H9 (cell line): ENCODE results near the gene KAT7. TPM values are rescaled to one million over a fixed set of nuclear protein-coding genes. Genes with fewer than 3 reads are reported as not detected.

ENCODE experiments used
- DNase-seq: peaks from one replicate; pipeline ENCODE4 v3.0.0-alpha.2; 2017
- H2AFZ ChIP-seq: one replicate; pipeline ENCODE4 v1.6.1; 2013; ENCODE audit warnings: mild to moderate bottlenecking, low read length, control low read depth, moderate library complexity
- H2AK5ac ChIP-seq: 2 replicates; pipeline ENCODE4 v1.6.1; 2013; ENCODE audit warnings: low read length, control low read depth, mixed read lengths; ENCODE audit not compliant: insufficient read length
- H2BK120ac ChIP-seq: one replicate; pipeline ENCODE4 v1.6.1; 2013; ENCODE audit warnings: low read depth, mild to moderate bottlenecking, low read length, control low read depth, inconsistent platforms; ENCODE audit not compliant: poor library complexity, severe bottlenecking
- H2BK12ac ChIP-seq: 2 replicates; pipeline ENCODE4 v1.6.1; 2013; ENCODE audit warnings: low read length, control low read depth, mixed read lengths, low read depth; ENCODE audit not compliant: insufficient read length
- H2BK15ac ChIP-seq: 2 replicates; pipeline ENCODE4 v1.6.1; 2013; ENCODE audit warnings: low read depth, low read length, control low read depth
- H2BK20ac ChIP-seq: one replicate; pipeline ENCODE4 v1.6.1; 2013; ENCODE audit warnings: low read depth, mild to moderate bottlenecking, low read length, control low read depth, inconsistent platforms; ENCODE audit not compliant: poor library complexity, severe bottlenecking
- H2BK5ac ChIP-seq: 2 replicates; pipeline ENCODE4 v1.6.1; 2013; ENCODE audit warnings: low read length, control low read depth, mixed read lengths; ENCODE audit not compliant: insufficient read length
- H3K14ac ChIP-seq: 2 replicates; pipeline ENCODE4 v1.6.1; 2013; ENCODE audit warnings: low read length, control low read depth; ENCODE audit not compliant: insufficient read depth
- H3K18ac ChIP-seq: 2 replicates; pipeline ENCODE4 v1.6.1; 2013; ENCODE audit warnings: low read depth, mild to moderate bottlenecking, mixed read lengths, low read length, control low read depth; ENCODE audit not compliant: insufficient read length
- H3K23ac ChIP-seq: 2 replicates; pipeline ENCODE4 v1.6.1; 2013; ENCODE audit warnings: low read length, control low read depth, mixed read lengths, low read depth; ENCODE audit not compliant: insufficient read length
- H3K23me2 ChIP-seq: 2 replicates; pipeline ENCODE4 v1.6.1; 2013; ENCODE audit warnings: low read depth, mild to moderate bottlenecking, mixed read lengths, low read length, control low read depth; ENCODE audit not compliant: insufficient read length, poor library complexity, severe bottlenecking
- H3K27ac ChIP-seq: 2 replicates; pipeline ENCODE4 v1.5.1; 2013; ENCODE audit warnings: low read length, control low read depth, mixed read lengths, low read depth; ENCODE audit not compliant: insufficient read length
- H3K27me3 ChIP-seq: 2 replicates; pipeline ENCODE4 v1.6.1; 2013; ENCODE audit warnings: low read length, control low read depth, inconsistent platforms; ENCODE audit not compliant: insufficient read depth
- H3K4ac ChIP-seq: 2 replicates; pipeline ENCODE4 v1.6.1; 2013; ENCODE audit warnings: low read depth, mild to moderate bottlenecking, control low read depth, inconsistent platforms, low read length, moderate library complexity
- H3K4me1 ChIP-seq: 2 replicates; pipeline ENCODE4 v1.6.1; 2013; ENCODE audit warnings: low read length, control low read depth, inconsistent platforms; ENCODE audit not compliant: insufficient read depth
- H3K4me2 ChIP-seq: 2 replicates; pipeline ENCODE4 v1.6.1; 2013; ENCODE audit warnings: low read length, control low read depth, mixed read lengths; ENCODE audit not compliant: insufficient read length, insufficient read depth
- H3K56ac ChIP-seq: 2 replicates; pipeline ENCODE4 v1.6.1; 2013; ENCODE audit warnings: low read depth, mild to moderate bottlenecking, mixed read lengths, low read length, control low read depth; ENCODE audit not compliant: insufficient read length
- H3K79me1 ChIP-seq: 2 replicates; pipeline ENCODE4 v1.6.1; 2013; ENCODE audit warnings: low read depth, mild to moderate bottlenecking, moderate library complexity, low read length, control low read depth, inconsistent platforms; ENCODE audit not compliant: insufficient read depth, poor library complexity, severe bottlenecking
- H3K79me2 ChIP-seq: 2 replicates; pipeline ENCODE4 v1.6.1; 2013; ENCODE audit warnings: low read length, control low read depth, inconsistent platforms; ENCODE audit not compliant: insufficient read depth
- H3K9ac ChIP-seq: 2 replicates; pipeline ENCODE4 v1.6.1; 2013; ENCODE audit warnings: low read length, control low read depth, mixed read lengths; ENCODE audit not compliant: insufficient read length; ENCODE audit errors: extremely low read depth
- H3K9me3 ChIP-seq: one replicate; pipeline ENCODE4 v1.6.1; 2013; ENCODE audit warnings: low read depth, low read length, inconsistent platforms; ENCODE audit not compliant: control insufficient read depth
- H3T11ph ChIP-seq: one replicate; pipeline ENCODE4 v1.6.1; 2013; ENCODE audit warnings: mild to moderate bottlenecking, low read length, control low read depth, inconsistent platforms
- H4K20me1 ChIP-seq: one replicate; pipeline ENCODE4 v1.6.1; 2013; ENCODE audit not compliant: control insufficient read depth, insufficient read length, insufficient read depth
- H4K5ac ChIP-seq: 2 replicates; pipeline ENCODE4 v1.6.1; 2013; ENCODE audit warnings: low read depth, mild to moderate bottlenecking, mixed read lengths, low read length, control low read depth; ENCODE audit not compliant: insufficient read length
- H4K8ac ChIP-seq: replicated peaks from 2 replicates; pipeline ENCODE4 v1.6.1; 2013; ENCODE audit warnings: low read length, control low read depth, mixed read lengths, low read depth; ENCODE audit not compliant: insufficient read length
- H4K91ac ChIP-seq: 2 replicates; pipeline ENCODE4 v1.6.1; 2013; ENCODE audit warnings: low read depth, mild to moderate bottlenecking, moderate library complexity, mixed read lengths, low read length, control low read depth; ENCODE audit not compliant: insufficient read length
- H3K27ac Mint-ChIP-seq, 3 experiments: 2 replicates in 2 of 3; 3 replicates in 1 of 3; pipeline ENCODE4 v1.8.0; 2020 to 2021; ENCODE audit warnings: mixed read lengths in 3 of 3, mild to moderate bottlenecking in 1 of 3, moderate library complexity in 1 of 3
- H3K27me3 Mint-ChIP-seq: 2 replicates; pipeline ENCODE4 v1.8.0; 2021; ENCODE audit warnings: low read depth, mild to moderate bottlenecking, moderate library complexity, mixed read lengths
- H3K36me3 Mint-ChIP-seq, 3 experiments: 2 replicates in 2 of 3; 3 replicates in 1 of 3; pipeline ENCODE4 v1.8.0; 2020 to 2021; ENCODE audit warnings: low read depth in 3 of 3, mixed read lengths in 3 of 3; ENCODE audit not compliant: insufficient read depth in 1 of 3
- H3K4me1 Mint-ChIP-seq, 2 experiments: 2 replicates each; pipeline ENCODE4 v1.8.0; 2020; ENCODE audit warnings: mixed read lengths in 2 of 2
- H3K4me3 Mint-ChIP-seq, 2 experiments: 2 replicates in 1 of 2; 3 replicates in 1 of 2; pipeline ENCODE4 v1.8.0; 2020 to 2021; ENCODE audit warnings: mild to moderate bottlenecking in 2 of 2, mixed read lengths in 2 of 2, moderate library complexity in 1 of 2
- H3K9me3 Mint-ChIP-seq, 2 experiments: 2 replicates in 1 of 2; 3 replicates in 1 of 2; pipeline ENCODE4 v1.8.0; 2020; ENCODE audit warnings: mild to moderate bottlenecking in 2 of 2, mixed read lengths in 2 of 2, moderate library complexity in 1 of 2
- WGBS: extraction: QIAGEN DNeasy Blood & Tissue Kit; methylation state at CpG from one replicate; pipeline ENCODE4 v1.1.7; 2013; ENCODE audit warnings: missing lambda C conversion rate, low lambda C conversion rate, mixed read lengths; ENCODE audit not compliant: insufficient read length; ENCODE audit errors: extremely low coverage; 5-methylcytosine and 5-hydroxymethylcytosine counted together
- total RNA-seq: library from RNA; stranded (reverse); gene quantifications from 2 replicates; pipeline ENCODE4 v1.2.1, GENCODE V29; 2021
- TF ChIP-seq, protein P1 (sequence below): fragments of 200-600 bp; sonication (generic); conservative IDR thresholded peaks from 3 replicates; pipeline ENCODE4 v1.8.0; 2021; ENCODE audit warnings: antibody characterized with exemption, mild to moderate bottlenecking

The KAT7 gene
- total RNA-seq, 1 experiment from 2014 or later, result 93.1 TPM

DNA sequence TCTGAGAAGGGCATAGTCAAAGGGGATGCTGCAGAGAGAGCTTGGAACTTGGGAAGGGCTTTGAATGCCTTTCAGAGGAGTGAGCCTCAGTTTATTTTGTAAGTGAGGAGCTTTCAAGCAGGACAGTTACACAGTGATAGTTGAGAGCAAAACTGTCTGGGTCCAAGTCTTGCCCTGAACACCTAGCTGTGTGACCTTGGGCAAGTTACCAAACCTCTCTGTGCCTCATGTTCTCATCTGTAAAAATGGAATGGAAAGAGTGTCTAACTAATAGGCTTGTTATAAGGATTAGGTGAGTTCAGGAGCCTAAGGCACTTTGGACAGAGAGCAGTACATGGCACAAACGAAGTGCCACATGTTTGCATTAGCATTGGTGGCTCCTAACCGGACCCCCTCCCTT, 86.4 kb downstream of the KAT7 start:
- no peak overlapping the region for H4K5ac ChIP-seq
- no peaks in the 10 kb centered on the region; the same call in 1 of the 2 replicates for H3K27me3 ChIP-seq
- no peak overlapping the region for H2BK12ac ChIP-seq
- no CpG with 5 or more reads among the region's 2 CpGs for WGBS
- H3K23ac ChIP-seq, result no peak overlapping the region
- H4K20me1 ChIP-seq, result peaks cover 6% of the 10 kb centered on the region
- peaks cover 36 to 52% of the 10 kb centered on the region in 2 experiments for H3K4me1 Mint-ChIP-seq
- no peaks in the 10 kb centered on the region for H3K79me1 ChIP-seq
- no peak for DNase-seq
- TF ChIP-seq, protein P1, sequence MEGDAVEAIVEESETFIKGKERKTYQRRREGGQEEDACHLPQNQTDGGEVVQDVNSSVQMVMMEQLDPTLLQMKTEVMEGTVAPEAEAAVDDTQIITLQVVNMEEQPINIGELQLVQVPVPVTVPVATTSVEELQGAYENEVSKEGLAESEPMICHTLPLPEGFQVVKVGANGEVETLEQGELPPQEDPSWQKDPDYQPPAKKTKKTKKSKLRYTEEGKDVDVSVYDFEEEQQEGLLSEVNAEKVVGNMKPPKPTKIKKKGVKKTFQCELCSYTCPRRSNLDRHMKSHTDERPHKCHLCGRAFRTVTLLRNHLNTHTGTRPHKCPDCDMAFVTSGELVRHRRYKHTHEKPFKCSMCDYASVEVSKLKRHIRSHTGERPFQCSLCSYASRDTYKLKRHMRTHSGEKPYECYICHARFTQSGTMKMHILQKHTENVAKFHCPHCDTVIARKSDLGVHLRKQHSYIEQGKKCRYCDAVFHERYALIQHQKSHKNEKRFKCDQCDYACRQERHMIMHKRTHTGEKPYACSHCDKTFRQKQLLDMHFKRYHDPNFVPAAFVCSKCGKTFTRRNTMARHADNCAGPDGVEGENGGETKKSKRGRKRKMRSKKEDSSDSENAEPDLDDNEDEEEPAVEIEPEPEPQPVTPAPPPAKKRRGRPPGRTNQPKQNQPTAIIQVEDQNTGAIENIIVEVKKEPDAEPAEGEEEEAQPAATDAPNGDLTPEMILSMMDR, result no peak
- H3K14ac ChIP-seq, result no peak overlapping the region
- H3K27me3 Mint-ChIP-seq, result peaks cover 18% of the 10 kb centered on the region
- H3K79me2 ChIP-seq, result no peaks in the 10 kb centered on the region
- no peak overlapping the region for H3T11ph ChIP-seq
- no peak overlapping the region for H3K9ac ChIP-seq
- H2BK20ac ChIP-seq, result no peak overlapping the region
- no peak overlapping the region for H4K8ac ChIP-seq
- no peak overlapping the region for H2BK15ac ChIP-seq
- no peaks in the 10 kb centered on the region for H3K36me3 Mint-ChIP-seq
- H3K4me1 ChIP-seq, result no peaks in the 10 kb centered on the region; the same call in 1 of the 2 replicates
- no peaks in the 10 kb centered on the region for H3K9me3 Mint-ChIP-seq
- no peak overlapping the region for H3K4ac ChIP-seq
- H3K56ac ChIP-seq, result no peak overlapping the region
- H3K18ac ChIP-seq, result no peak overlapping the region
- H3K4me3 Mint-ChIP-seq, result no peak overlapping the region
- no peaks in the 10 kb centered on the region for H3K9me3 ChIP-seq
- no peak overlapping the region for H2BK5ac ChIP-seq
- no peak overlapping the region for H3K4me2 ChIP-seq
- H3K27ac ChIP-seq, result no peak overlapping the region
- no peak overlapping the region for H2AK5ac ChIP-seq
- H3K27ac Mint-ChIP-seq, result no peak overlapping the region
- no peak overlapping the region for H2AFZ ChIP-seq
- H3K23me2 ChIP-seq, result no peaks in the 10 kb centered on the region
- no peak overlapping the region for H2BK120ac ChIP-seq
- no peak overlapping the region for H4K91ac ChIP-seq
